Measurements from ENCODE around the gene ERICH6B. TPM values are rescaled to one million over a fixed set of nuclear protein-coding genes. Genes with fewer than 3 reads are reported as not detected.

ERICH6B gene
- total RNA-seq, 4 donors from 2014 or later: not detected

DNA sequence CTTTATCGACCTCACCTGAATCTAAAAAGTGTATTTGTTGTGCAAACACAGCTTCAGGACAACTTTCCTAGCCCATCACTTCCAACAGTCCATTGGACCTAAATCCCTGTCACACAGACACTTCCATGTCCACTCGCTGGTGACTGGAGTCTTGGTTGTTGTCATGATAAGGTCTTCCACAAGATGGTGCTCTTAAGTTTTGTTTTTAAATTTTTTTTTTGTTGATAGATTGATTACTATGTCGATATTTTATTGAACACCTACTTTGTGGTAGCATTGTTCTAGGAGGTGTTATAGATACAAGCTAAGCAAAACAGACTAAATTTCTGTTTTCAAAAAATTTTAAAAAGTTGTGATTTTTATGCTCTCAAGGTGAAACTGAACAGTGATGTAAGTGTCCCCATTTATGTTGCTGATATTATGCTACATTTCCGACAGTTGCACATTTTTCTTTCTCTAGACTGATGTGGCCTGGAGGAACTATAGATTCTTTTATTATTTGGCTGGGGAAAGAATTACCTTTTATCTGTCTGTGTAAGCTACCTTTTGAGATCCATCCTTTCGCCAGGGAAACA is 8.1 kb upstream of the ERICH6B start:
- intact Hi-C loops (cut with DNase I): no loop called here
- Histone ChIP-seq H3K36me3 (no peaks in the 10 kb centered on the region), H3K27me3 (peaks cover 0 to 41% (median 3%) of the 10 kb centered on the region in 4 donors), H3K9me3 (no peaks in the 10 kb centered on the region), H3K27ac (replicated peaks in 1 of 4) (no peak overlapping the region), H3K4me3 (no peak overlapping the region), H3K4me1 (no peaks in the 10 kb centered on the region)
- TF ChIP-seq POLR2A (IDR thresholded peaks at IDR 0.05; ENCODE audit: low read depth) (no peak), POLR2AphosphoS5 (IDR thresholded peaks at IDR 0.05) (no peak)
- TF ChIP-seq, protein P1, sequence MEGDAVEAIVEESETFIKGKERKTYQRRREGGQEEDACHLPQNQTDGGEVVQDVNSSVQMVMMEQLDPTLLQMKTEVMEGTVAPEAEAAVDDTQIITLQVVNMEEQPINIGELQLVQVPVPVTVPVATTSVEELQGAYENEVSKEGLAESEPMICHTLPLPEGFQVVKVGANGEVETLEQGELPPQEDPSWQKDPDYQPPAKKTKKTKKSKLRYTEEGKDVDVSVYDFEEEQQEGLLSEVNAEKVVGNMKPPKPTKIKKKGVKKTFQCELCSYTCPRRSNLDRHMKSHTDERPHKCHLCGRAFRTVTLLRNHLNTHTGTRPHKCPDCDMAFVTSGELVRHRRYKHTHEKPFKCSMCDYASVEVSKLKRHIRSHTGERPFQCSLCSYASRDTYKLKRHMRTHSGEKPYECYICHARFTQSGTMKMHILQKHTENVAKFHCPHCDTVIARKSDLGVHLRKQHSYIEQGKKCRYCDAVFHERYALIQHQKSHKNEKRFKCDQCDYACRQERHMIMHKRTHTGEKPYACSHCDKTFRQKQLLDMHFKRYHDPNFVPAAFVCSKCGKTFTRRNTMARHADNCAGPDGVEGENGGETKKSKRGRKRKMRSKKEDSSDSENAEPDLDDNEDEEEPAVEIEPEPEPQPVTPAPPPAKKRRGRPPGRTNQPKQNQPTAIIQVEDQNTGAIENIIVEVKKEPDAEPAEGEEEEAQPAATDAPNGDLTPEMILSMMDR (IDR thresholded peaks at IDR 0.05): peak in 2 of 3 experiments; percentile 9 to 36
- DNase-seq (ENCODE audit: extremely low spot score): peak; percentile 26
- 49% methylated on average over 5 of the region's 5 CpGs for WGBS

DNA sequence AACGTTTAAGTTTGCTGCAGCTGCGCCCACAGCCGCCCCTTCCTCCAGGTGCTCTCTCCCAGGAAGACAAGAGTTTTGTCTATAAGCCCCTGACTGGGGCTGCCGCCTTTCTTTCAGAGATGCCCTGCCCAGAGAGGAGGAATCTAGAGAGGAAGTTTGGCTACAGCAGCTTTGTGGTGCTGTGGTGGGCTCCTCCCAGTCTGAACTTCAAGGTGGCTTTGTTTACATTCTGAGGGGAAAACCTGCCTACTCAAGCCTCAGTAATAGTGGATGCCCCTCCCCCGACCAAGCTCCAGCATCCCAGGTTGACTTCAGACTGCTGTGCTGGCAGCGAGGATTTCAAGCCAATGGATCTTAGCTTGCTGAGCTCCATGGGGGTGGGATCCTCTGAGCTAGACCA is 6.4 kb upstream of the ERICH6B start:
- no peak for TF ChIP-seq EP300 (IDR thresholded peaks at IDR 0.05)
- TF ChIP-seq, protein P1 (IDR thresholded peaks at IDR 0.05): no peak
- no peak for TF ChIP-seq POLR2A (IDR thresholded peaks at IDR 0.05; ENCODE audit: low read depth)
- TF ChIP-seq POLR2AphosphoS5 (IDR thresholded peaks at IDR 0.05): no peak
- Histone ChIP-seq H3K36me3 (no peaks in the 10 kb centered on the region), H3K4me3 (no peak overlapping the region), H3K27ac (replicated peaks in 1 of 4) (no peak overlapping the region), H3K9me3 (no peaks in the 10 kb centered on the region), H3K4me1 (no peaks in the 10 kb centered on the region), H3K27me3 (peaks cover 0 to 38% (median 3%) of the 10 kb centered on the region in 4 donors)
- intact Hi-C loops (cut with DNase I): no loop called here
- 47% methylated on average over 5 of the region's 6 CpGs for WGBS
- DNase-seq (ENCODE audit: extremely low spot score): peak; percentile 50

DNA sequence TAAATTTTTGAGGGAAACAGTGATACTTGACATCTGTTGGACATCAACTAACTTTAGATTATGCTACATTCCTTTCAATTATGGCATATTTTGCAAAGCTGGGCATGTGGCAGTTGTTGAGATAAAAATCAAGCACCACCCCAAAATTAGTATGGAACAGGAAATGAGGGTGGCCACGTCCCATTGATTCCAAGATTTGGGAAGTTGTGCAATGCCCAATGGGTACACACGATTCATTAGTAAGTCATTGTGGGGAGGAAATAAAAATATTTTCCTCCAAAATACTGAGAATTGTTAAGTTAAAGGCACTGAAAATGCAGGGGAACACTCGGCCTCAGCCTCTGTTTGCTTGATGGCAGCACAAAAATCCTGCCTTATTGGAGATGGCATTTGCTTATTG is 7.6 kb downstream of the ERICH6B start:
- Histone ChIP-seq H3K4me3 (no peak overlapping the region), H3K4me1 (no peaks in the 10 kb centered on the region), H3K27me3 (peaks cover 0 to 17% (median 0%) of the 10 kb centered on the region in 4 donors), H3K36me3 (no peaks in the 10 kb centered on the region), H3K9me3 (no peaks in the 10 kb centered on the region), H3K27ac (replicated peaks in 1 of 4) (no peak overlapping the region)
- TF ChIP-seq POLR2AphosphoS5 (IDR thresholded peaks at IDR 0.05) (no peak), EP300 (IDR thresholded peaks at IDR 0.05) (no peak), POLR2A (IDR thresholded peaks at IDR 0.05; ENCODE audit: low read depth) (no peak)
- TF ChIP-seq, protein P1 (IDR thresholded peaks at IDR 0.05): no peak
- 68% methylated on average over 3 of the region's 3 CpGs for WGBS
- no peak for DNase-seq (ENCODE audit: extremely low spot score)
- intact Hi-C loops (cut with DNase I): no loop called here

DNA sequence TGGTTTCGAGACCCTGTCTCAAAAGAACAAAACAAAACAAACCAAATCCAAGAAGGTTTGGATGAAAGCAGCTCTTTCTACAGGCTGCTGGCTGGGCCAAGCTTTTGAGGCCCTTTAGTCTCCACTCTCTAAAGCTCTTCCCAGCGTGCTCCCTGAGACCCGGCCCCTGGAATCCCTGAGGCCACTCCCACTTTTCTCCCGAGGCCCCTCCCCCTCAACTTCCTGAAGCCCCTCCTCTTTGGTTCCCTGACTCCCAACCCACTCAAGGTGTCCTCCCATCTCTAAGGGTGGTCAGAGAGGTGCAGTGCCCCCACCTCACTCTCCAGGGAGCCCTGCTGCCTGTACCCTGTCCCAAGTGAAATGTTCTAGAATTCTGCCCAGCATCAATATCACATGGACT is 10.6 kb downstream of the ERICH6B start:
- H3K27me3 ChIP-seq: peaks cover 0 to 5% (median 0%) of the 10 kb centered on the region in 4 donors
- H3K27ac ChIP-seq (replicated peaks in 1 of 4): no peak overlapping the region
- H3K36me3 ChIP-seq: no peaks in the 10 kb centered on the region
- no peak for DNase-seq (ENCODE audit: extremely low spot score)
- TF ChIP-seq POLR2AphosphoS5 (IDR thresholded peaks at IDR 0.05): no peak
- TF ChIP-seq POLR2A (IDR thresholded peaks at IDR 0.05; ENCODE audit: low read depth): no peak
- no peak for TF ChIP-seq EP300 (IDR thresholded peaks at IDR 0.05)
- TF ChIP-seq, protein P1 (IDR thresholded peaks at IDR 0.05): no peak
- H3K9me3 ChIP-seq: no peaks in the 10 kb centered on the region
- H3K4me3 ChIP-seq: no peak overlapping the region
- WGBS: 59% methylated on average over 4 of the region's 4 CpGs
- H3K4me1 ChIP-seq: no peaks in the 10 kb centered on the region
- intact Hi-C loops (cut with DNase I): no loop called here

DNA sequence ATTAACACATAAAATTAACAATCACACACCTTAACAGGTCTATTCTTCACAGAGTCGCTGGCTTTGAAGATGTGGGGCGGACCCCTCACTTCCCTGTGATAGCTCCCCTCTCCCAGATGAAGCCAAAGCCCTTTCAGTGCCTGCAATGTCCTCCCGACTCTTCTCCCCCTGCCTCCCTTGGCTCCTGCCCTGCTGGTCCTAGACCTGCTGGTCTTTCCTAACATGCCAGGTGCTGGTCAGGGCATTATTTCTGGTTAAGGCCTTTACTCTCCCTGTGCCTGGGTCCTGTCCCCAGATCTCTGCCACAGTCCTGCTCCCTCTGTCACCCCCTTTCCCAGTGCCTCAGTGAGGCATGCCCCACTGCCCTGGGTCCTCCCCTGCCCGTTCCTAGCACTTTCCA is 12.2 kb downstream of the ERICH6B start:
- H3K4me1 ChIP-seq: no peaks in the 10 kb centered on the region
- 90% methylated on average over 4 of the region's 4 CpGs for WGBS
- no peaks in the 10 kb centered on the region for H3K36me3 ChIP-seq
- no peaks in the 10 kb centered on the region for H3K9me3 ChIP-seq
- TF ChIP-seq EP300 (IDR thresholded peaks at IDR 0.05): no peak
- no peak for TF ChIP-seq POLR2AphosphoS5 (IDR thresholded peaks at IDR 0.05)
- H3K27ac ChIP-seq (replicated peaks in 1 of 4): no peak overlapping the region
- peaks cover 0 to 7% (median 0%) of the 10 kb centered on the region in 4 donors for H3K27me3 ChIP-seq
- H3K4me3 ChIP-seq: no peak overlapping the region
- DNase-seq (ENCODE audit: extremely low spot score): no peak
- intact Hi-C loops (cut with DNase I): no loop called here

Measured in esophagus muscularis mucosa (tissue), 4 donors.